ENCODE data around the gene CIT.

CIT gene

GRCh38 chr12:119681728-119682638 is 195.1 kb downstream of the CIT start:
- no peak overlapping the region for H3K4me3 ChIP-seq (ENCODE audit: low read depth, low read length)
- no peak for TF ChIP-seq CTCF (IDR thresholded peaks at IDR 0.05; ENCODE audit: low read depth, low read length)

GRCh38 chr12:119681111-119681510 is 196.0 kb downstream of the CIT start:
- no peak overlapping the region for H3K4me3 ChIP-seq (ENCODE audit: low read depth, low read length)
- no peak for TF ChIP-seq CTCF (IDR thresholded peaks at IDR 0.05; ENCODE audit: low read depth, low read length)

GRCh38 chr12:119679490-119679889 is 197.6 kb downstream of the CIT start:
- no peak overlapping the region for H3K4me3 ChIP-seq (ENCODE audit: low read depth, low read length)
- TF ChIP-seq CTCF (IDR thresholded peaks at IDR 0.05; ENCODE audit: low read depth, low read length), result no peak

- no peak overlapping the region for H3K4me3 ChIP-seq (ENCODE audit: low read depth, low read length)
- no peak for TF ChIP-seq CTCF (IDR thresholded peaks at IDR 0.05; ENCODE audit: low read depth, low read length)
These were observed 198.0 kb downstream of the CIT start for GRCh38 chr12:119679081-119679480.

- H3K4me3 ChIP-seq (ENCODE audit: low read depth, low read length), result no peak overlapping the region
- no peak for TF ChIP-seq CTCF (IDR thresholded peaks at IDR 0.05; ENCODE audit: low read depth, low read length)
These were observed 198.7 kb downstream of the CIT start for GRCh38 chr12:119678459-119678858.

- no peak for TF ChIP-seq CTCF (IDR thresholded peaks at IDR 0.05; ENCODE audit: low read depth, low read length)
- no peak overlapping the region for H3K4me3 ChIP-seq (ENCODE audit: low read depth, low read length)
These were observed 200.5 kb downstream of the CIT start for GRCh38 chr12:119676573-119676972.

GRCh38 chr12:119676022-119676421 is 201.1 kb downstream of the CIT start:
- no peak for TF ChIP-seq CTCF (IDR thresholded peaks at IDR 0.05; ENCODE audit: low read depth, low read length)
- H3K4me3 ChIP-seq (ENCODE audit: low read depth, low read length), result no peak overlapping the region

Data from WI38 (cell line).